CD4-positive, CD25-positive, alpha-beta regulatory T cell (primary cell): ENCODE measurements around the gene GNPTAB. TPM values are rescaled to one million over a fixed set of nuclear protein-coding genes. Genes with fewer than 3 reads are reported as not detected.
A peak's percentile ranks its signal among the peaks of the same experiment; 100 is the strongest.

Experiments used
- ATAC-seq, 2 donors: fragments of 150-1000 bp; cut with Tn5 transposase; one replicate each; pipeline ENCODE4 v1.10.0; 2021; ENCODE audit warnings: low read depth in 2 of 2, moderate number of reproducible peaks in 2 of 2, moderate library complexity in 1 of 2
- DNase-seq, 3 donors: peaks; one replicate each; pipeline versions ENCODE4 v3.0.0 to v3.0.0-alpha.2; 2012 to 2022; ENCODE audit warnings: mixed read lengths in 1 of 3
- H3K27ac ChIP-seq: one replicate; pipeline ENCODE4 v1.7.0; 2013; ENCODE audit warnings: mild to moderate bottlenecking, low read length; ENCODE audit not compliant: insufficient read depth, poor library complexity, severe bottlenecking
- H3K27me3 ChIP-seq: one replicate; pipeline ENCODE4 v1.7.0; 2013; ENCODE audit warnings: low read length; ENCODE audit not compliant: control insufficient read depth, insufficient read depth
- H3K36me3 ChIP-seq: one replicate; pipeline ENCODE4 v1.7.0; 2013; ENCODE audit warnings: mild to moderate bottlenecking, low read length, moderate library complexity; ENCODE audit not compliant: control insufficient read depth, insufficient read depth
- H3K4me1 ChIP-seq: 2 replicates; pipeline ENCODE4 v1.7.0; 2013; ENCODE audit warnings: mild to moderate bottlenecking, low read length; ENCODE audit not compliant: insufficient read depth, control insufficient read depth, poor library complexity, severe bottlenecking
- H3K4me3 ChIP-seq: one replicate; pipeline ENCODE4 v1.7.0; 2013; ENCODE audit warnings: low read depth, mild to moderate bottlenecking, low read length, moderate library complexity
- H3K9me3 ChIP-seq, 2 experiments: 1 replicate in 1 of 2; 2 replicates in 1 of 2; pipeline ENCODE4 v1.7.0; 2013; ENCODE audit warnings: low read length in 2 of 2, mild to moderate bottlenecking in 1 of 2, moderate library complexity in 1 of 2; ENCODE audit not compliant: control insufficient read depth in 2 of 2
- H3K27ac Mint-ChIP-seq, 3 donors: one replicate each; pipeline ENCODE4 v1.8.0; 2020 to 2022; ENCODE audit warnings: mild to moderate bottlenecking in 3 of 3, mixed read lengths in 3 of 3, moderate library complexity in 2 of 3
- H3K27me3 Mint-ChIP-seq: one replicate; pipeline ENCODE4 v1.8.0; 2022; ENCODE audit warnings: mild to moderate bottlenecking, mixed read lengths
- H3K36me3 Mint-ChIP-seq: one replicate; pipeline ENCODE4 v1.8.0; 2020; ENCODE audit warnings: mixed read lengths
- H3K4me1 Mint-ChIP-seq, 4 donors: one replicate each; pipeline ENCODE4 v1.8.0; 2020 to 2022; ENCODE audit warnings: mixed read lengths in 4 of 4, mild to moderate bottlenecking in 1 of 4
- H3K4me3 Mint-ChIP-seq, 4 donors: one replicate each; pipeline ENCODE4 v1.8.0; 2020 to 2022; ENCODE audit warnings: mild to moderate bottlenecking in 4 of 4, mixed read lengths in 4 of 4, moderate library complexity in 3 of 4
- H3K9me3 Mint-ChIP-seq, 7 donors: one replicate each; pipeline ENCODE4 v1.8.0; 2020 to 2022; ENCODE audit warnings: mixed read lengths in 7 of 7, mild to moderate bottlenecking in 3 of 7, moderate library complexity in 2 of 7
- polyA plus RNA-seq, 4 donors: library from polyadenylated mRNA; unstranded; fragments of 300-500 nt; fragmentation: Illumina TruSeq; gene quantifications; one replicate each; pipeline ENCODE4 v1.2.3, GENCODE V29; 2021
- total RNA-seq: library from RNA; stranded (reverse); gene quantifications from one replicate; pipeline ENCODE4 v1.2.3, GENCODE V29; 2022

The GNPTAB gene
- total and polyA plus RNA-seq, 5 donors from 2014 or later, result 25.8 to 53.6 (median 32.2) TPM

DNA sequence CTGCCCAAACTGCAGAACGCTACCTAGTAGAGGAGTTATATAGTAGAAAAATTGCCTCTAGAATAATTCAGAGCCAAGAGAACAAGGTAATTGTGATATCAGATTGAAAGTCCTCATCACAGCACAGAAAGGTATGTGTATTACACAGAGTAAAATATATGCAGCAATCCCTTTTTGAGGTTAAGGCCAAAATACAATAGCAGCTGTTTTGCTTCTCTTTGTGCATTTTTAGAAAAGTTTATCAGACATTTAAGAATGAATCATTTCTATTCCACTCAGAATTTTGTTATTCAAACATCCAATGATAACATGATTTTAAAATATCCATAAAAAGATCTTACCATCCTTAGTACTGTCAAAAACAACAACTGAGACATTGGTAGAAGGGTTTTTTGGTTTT is 45.1 kb downstream of the GNPTAB start:
- ATAC-seq (no peak), DNase-seq (no peak)
- H3K27me3 ChIP-seq, result no peaks in the 10 kb centered on the region
- H3K4me1 Mint-ChIP-seq, result peaks cover 4 to 18% (median 10%) of the 10 kb centered on the region in 4 donors
- no peaks in the 10 kb centered on the region for H3K9me3 ChIP-seq
- no peak overlapping the region for H3K4me3 Mint-ChIP-seq
- no peaks in the 10 kb centered on the region for H3K4me1 ChIP-seq
- H3K36me3 Mint-ChIP-seq, result peaks cover 31% of the 10 kb centered on the region
- H3K9me3 Mint-ChIP-seq, result no peaks in the 10 kb centered on the region
- no peak overlapping the region for H3K4me3 ChIP-seq
- H3K27me3 Mint-ChIP-seq, result no peaks in the 10 kb centered on the region
- H3K27ac Mint-ChIP-seq, result peak overlapping the region in 1 of 3 donors; percentile 34
- peaks cover 30% of the 10 kb centered on the region for H3K36me3 ChIP-seq
- no peak overlapping the region for H3K27ac ChIP-seq

GRCh38 chr12:101784376-101784775 is 46.4 kb downstream of the GNPTAB start:
- peak overlapping the region in 1 of 4 donors; percentile 80 for H3K4me3 Mint-ChIP-seq
- H3K36me3 Mint-ChIP-seq, result peaks cover 28% of the 10 kb centered on the region
- H3K4me1 Mint-ChIP-seq, result peaks cover 4 to 21% (median 13%) of the 10 kb centered on the region in 4 donors

DNA sequence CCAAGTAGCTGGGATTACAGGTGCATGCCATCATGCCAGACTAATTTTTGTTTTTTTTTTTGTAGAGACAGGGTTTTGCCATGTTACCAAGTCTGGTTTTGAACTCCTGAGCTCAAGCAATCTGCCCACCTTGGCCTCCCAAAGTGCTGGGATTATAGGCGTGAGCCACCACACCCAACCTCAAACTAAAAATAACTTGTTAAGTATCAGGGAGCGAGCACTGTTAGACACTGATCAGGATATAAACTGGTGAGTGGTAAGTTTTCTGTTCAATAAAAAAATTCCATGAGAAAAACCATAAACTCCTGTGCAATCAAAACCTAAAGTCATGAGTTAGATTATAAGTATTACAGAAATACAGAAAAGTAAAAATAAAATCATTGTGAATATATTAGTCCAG is 46.9 kb downstream of the GNPTAB start:
- Mint-ChIP-seq H3K36me3 (peaks cover 25% of the 10 kb centered on the region), H3K9me3 (no peaks in the 10 kb centered on the region), H3K27me3 (no peaks in the 10 kb centered on the region), H3K4me3 (no peak overlapping the region), H3K4me1 (peaks cover 4 to 21% (median 13%) of the 10 kb centered on the region in 4 donors), H3K27ac (peak overlapping the region in 1 of 3 donors; percentile 80)
- ATAC-seq (no peak), DNase-seq (no peak)
- Histone ChIP-seq H3K27me3 (no peaks in the 10 kb centered on the region), H3K27ac (no peak overlapping the region), H3K4me3 (no peak overlapping the region), H3K9me3 (no peaks in the 10 kb centered on the region), H3K4me1 (no peaks in the 10 kb centered on the region), H3K36me3 (peaks cover 25% of the 10 kb centered on the region)

More at GRCh38 chr12:101784376-101784775, 46.4 kb downstream of the GNPTAB start:
- H3K4me3 ChIP-seq, result no peak overlapping the region
- Mint-ChIP-seq H3K27me3 (no peaks in the 10 kb centered on the region), H3K9me3 (no peaks in the 10 kb centered on the region), H3K27ac (peak overlapping the region in 1 of 3 donors; percentile 80)
- no peaks in the 10 kb centered on the region for H3K9me3 ChIP-seq
- DNase-seq, result no peak
- no peak for ATAC-seq
- peaks cover 28% of the 10 kb centered on the region for H3K36me3 ChIP-seq
- no peak overlapping the region for H3K27ac ChIP-seq
- no peaks in the 10 kb centered on the region for H3K27me3 ChIP-seq
- H3K4me1 ChIP-seq, result no peaks in the 10 kb centered on the region

DNA sequence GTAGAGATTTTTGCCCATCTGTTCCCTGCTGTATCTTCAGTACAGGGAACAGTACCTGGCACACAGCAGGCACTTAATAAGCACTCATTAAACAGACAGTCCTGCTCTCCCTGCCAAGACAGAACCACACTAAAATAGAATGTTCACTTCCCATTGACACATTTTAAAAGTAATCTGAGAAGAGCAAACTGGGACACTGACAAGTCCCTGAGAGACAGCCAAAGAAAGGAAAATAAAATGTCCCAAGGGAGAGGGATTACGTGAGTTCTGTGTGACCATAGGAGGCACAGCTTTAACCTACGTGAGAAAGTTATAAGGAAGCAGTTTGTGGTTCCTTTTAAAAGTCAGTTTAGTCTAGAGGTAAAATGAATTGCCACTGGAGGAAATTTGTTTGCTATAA is 47.6 kb downstream of the GNPTAB start:
- Histone ChIP-seq H3K27ac (no peak overlapping the region), H3K4me3 (no peak overlapping the region), H3K9me3 (no peaks in the 10 kb centered on the region), H3K36me3 (peaks cover 24% of the 10 kb centered on the region), H3K27me3 (no peaks in the 10 kb centered on the region), H3K4me1 (no peaks in the 10 kb centered on the region)
- H3K4me3 Mint-ChIP-seq, result no peak overlapping the region
- no peaks in the 10 kb centered on the region for H3K9me3 Mint-ChIP-seq
- peaks cover 25% of the 10 kb centered on the region for H3K36me3 Mint-ChIP-seq
- no peaks in the 10 kb centered on the region for H3K27me3 Mint-ChIP-seq
- DNase-seq, result no peak
- peaks cover 4 to 21% (median 13%) of the 10 kb centered on the region in 4 donors for H3K4me1 Mint-ChIP-seq
- ATAC-seq, result no peak
- peak overlapping the region in 1 of 3 donors; percentile 74 for H3K27ac Mint-ChIP-seq

- Mint-ChIP-seq H3K9me3 (no peaks in the 10 kb centered on the region), H3K27me3 (no peaks in the 10 kb centered on the region), H3K36me3 (peaks cover 26% of the 10 kb centered on the region), H3K4me3 (no peak overlapping the region), H3K27ac (peak overlapping the region in 2 of 3 donors; percentile 0 to 74), H3K4me1 (peaks cover 4 to 21% (median 13%) of the 10 kb centered on the region in 4 donors)
- Histone ChIP-seq H3K9me3 (no peaks in the 10 kb centered on the region), H3K4me3 (no peak overlapping the region), H3K4me1 (no peaks in the 10 kb centered on the region), H3K36me3 (peaks cover 30% of the 10 kb centered on the region), H3K27ac (no peak overlapping the region), H3K27me3 (no peaks in the 10 kb centered on the region)
- ATAC-seq (no peak), DNase-seq (no peak)
These were observed 48.5 kb downstream of the GNPTAB start for GRCh38 chr12:101782273-101782731.

GRCh38 chr12:101781834-101782233 is 48.9 kb downstream of the GNPTAB start:
- Histone ChIP-seq H3K27ac (no peak overlapping the region), H3K27me3 (no peaks in the 10 kb centered on the region), H3K9me3 (no peaks in the 10 kb centered on the region), H3K4me1 (no peaks in the 10 kb centered on the region), H3K36me3 (peaks cover 33% of the 10 kb centered on the region), H3K4me3 (no peak overlapping the region)
- DNase-seq, result no peak
- Mint-ChIP-seq H3K27me3 (no peaks in the 10 kb centered on the region), H3K4me1 (peaks cover 4 to 22% (median 11%) of the 10 kb centered on the region in 4 donors), H3K9me3 (no peaks in the 10 kb centered on the region), H3K36me3 (peaks cover 26% of the 10 kb centered on the region), H3K27ac (peak overlapping the region in 2 of 3 donors; percentile 21 to 84), H3K4me3 (no peak overlapping the region)
- ATAC-seq, result no peak

DNA sequence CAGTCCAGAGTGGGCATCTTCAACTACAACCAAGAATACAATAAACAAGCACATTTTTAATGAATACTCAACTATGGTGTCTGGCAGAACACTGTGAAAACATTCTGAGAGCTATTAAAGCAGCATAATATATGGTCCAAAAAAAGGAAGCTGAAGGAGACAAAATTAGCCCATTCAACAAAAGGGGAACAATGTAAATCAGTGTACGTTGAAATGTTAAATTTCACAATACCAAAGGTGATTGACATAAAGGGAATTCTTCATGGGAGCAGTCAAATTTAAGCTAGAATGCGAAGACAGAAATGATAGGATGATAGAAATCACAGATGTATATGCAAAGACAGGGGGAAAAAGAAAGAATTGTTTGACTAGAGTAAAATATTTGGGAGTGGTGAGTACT is 50.2 kb downstream of the GNPTAB start:
- Mint-ChIP-seq H3K27ac (peak overlapping the region in 1 of 3 donors; percentile 40), H3K27me3 (no peaks in the 10 kb centered on the region), H3K4me1 (peaks cover 4 to 22% (median 9%) of the 10 kb centered on the region in 4 donors), H3K9me3 (no peaks in the 10 kb centered on the region), H3K36me3 (peaks cover 25% of the 10 kb centered on the region), H3K4me3 (no peak overlapping the region)
- H3K36me3 ChIP-seq, result peaks cover 41% of the 10 kb centered on the region
- H3K9me3 ChIP-seq, result no peaks in the 10 kb centered on the region
- H3K4me3 ChIP-seq, result no peak overlapping the region
- H3K4me1 ChIP-seq, result no peaks in the 10 kb centered on the region
- ATAC-seq, result no peak
- no peak for DNase-seq
- H3K27ac ChIP-seq, result no peak overlapping the region
- no peaks in the 10 kb centered on the region for H3K27me3 ChIP-seq

- H3K4me3 ChIP-seq, result no peak overlapping the region
- H3K27me3 ChIP-seq, result no peaks in the 10 kb centered on the region
- H3K27me3 Mint-ChIP-seq, result no peaks in the 10 kb centered on the region
- H3K9me3 Mint-ChIP-seq, result no peaks in the 10 kb centered on the region
- peaks cover 4 to 22% (median 9%) of the 10 kb centered on the region in 4 donors for H3K4me1 Mint-ChIP-seq
- no peak overlapping the region for H3K4me3 Mint-ChIP-seq
- ATAC-seq, result no peak
- H3K27ac ChIP-seq, result no peak overlapping the region
- H3K9me3 ChIP-seq, result no peaks in the 10 kb centered on the region
- DNase-seq, result no peak
- H3K4me1 ChIP-seq, result no peaks in the 10 kb centered on the region
- H3K36me3 ChIP-seq, result peaks cover 32% of the 10 kb centered on the region
- peak overlapping the region in 1 of 3 donors; percentile 40 for H3K27ac Mint-ChIP-seq
- H3K36me3 Mint-ChIP-seq, result peaks cover 25% of the 10 kb centered on the region
These were observed 51.1 kb downstream of the GNPTAB start for GRCh38 chr12:101779626-101780025.
